ENCODE results near the gene CPNE7.

- TF ChIP-seq CTCF (IDR thresholded peaks at IDR 0.05; ENCODE audit: control extremely low read depth in 1 of 3, insufficient read depth in 1 of 3, low read depth in 1 of 3, low read length in 3 of 3) (no peak), BRCA1 (IDR thresholded peaks at IDR 0.05; ENCODE audit: low read depth, low read length) (no peak)
Observed at GRCh38 chr16:89637379-89637778, 61.8 kb downstream of the CPNE7 start.

All from H1 (cell line).